K562 (cell line): ENCODE results near the gene NAA38. TPM values are rescaled to one million over a fixed set of nuclear protein-coding genes. Genes with fewer than 3 reads are reported as not detected.

ENCODE experiments used
- ATAC-seq: fragments of 200-7000 bp; cut with Tn5 transposase; 3 replicates; pipeline ENCODE4 v1.9.1; 2020; ENCODE audit warnings: moderate library complexity
- BruUV-seq: library from RNA; stranded (reverse); fragments of 400-500 nt; replicated peaks from 2 replicates; lab custom pipeline; 2021; lab: Mats Ljungman, UMichigan
- CTCF ChIA-PET: fragments of 300-600 bp; formaldehyde crosslinking; extraction: SDS; loops from one replicate; lab custom pipeline; 2021; ENCODE audit warnings: low intra/inter-chr PET ratio; lab: Yijun Ruan, JAX
- POLR2A ChIA-PET: fragments of 300-600, 350-650 bp; sonication (Branson Sonifier 250); formaldehyde crosslinking; extraction: SDS; loops from one replicate; lab custom pipeline; 2021; ENCODE audit warnings: antibody characterized with exemption, inconsistent platforms; lab: Yijun Ruan, JAX
- DNase-seq, 4 experiments: peaks; one replicate each; pipeline versions ENCODE4 v3.0.0 to v3.0.0-alpha.2; 2011 to 2018; ENCODE audit warnings: low spot score in 3 of 4, mixed read lengths in 3 of 4; ENCODE audit errors: extremely low read depth in 1 of 4
- FAIRE-seq: peaks from 2 replicates; lab custom pipeline; 2011; peaks lifted over from hg19 to GRCh38; lab: Jason Lieb, UNC
- H2AFZ ChIP-seq: 2 replicates; pipeline ENCODE4 v1.6.0; 2011; ENCODE audit warnings: low read depth, low read length, control low read depth, inconsistent platforms
- H3K27ac ChIP-seq: fragments of 200-600 bp; 3 replicates; pipeline ENCODE4 v1.8.0; 2011; ENCODE audit warnings: low read depth, mild to moderate bottlenecking, control low read depth, inconsistent platforms, low read length, moderate library complexity, mixed read lengths; ENCODE audit errors: extremely low read depth
- H3K27me3 ChIP-seq, 2 experiments: fragments of 300-600 bp in 1 of 2; 2 replicates in 1 of 2; 3 replicates in 1 of 2; pipeline versions ENCODE4 v1.6.0 to v1.8.0; 2011; ENCODE audit warnings: inconsistent platforms in 2 of 2, low read length in 2 of 2, mild to moderate bottlenecking in 1 of 2, mixed read lengths in 1 of 2, moderate library complexity in 1 of 2; ENCODE audit not compliant: control insufficient read depth in 2 of 2, insufficient read depth in 2 of 2
- H3K36me3 ChIP-seq: fragments of 300-600 bp; 3 replicates; pipeline ENCODE4 v1.8.0; 2011; ENCODE audit warnings: mild to moderate bottlenecking, low read length, inconsistent platforms; ENCODE audit not compliant: control insufficient read depth, insufficient read depth
- H3K4me1 ChIP-seq, 2 experiments: fragments of 200-600 bp in 1 of 2; replicated peaks in 1 of 2; 2 replicates in 1 of 2; 3 replicates in 1 of 2; pipeline versions ENCODE4 v1.5.1 to v1.8.0; 2011; ENCODE audit warnings: inconsistent platforms in 2 of 2, low read length in 2 of 2, mild to moderate bottlenecking in 1 of 2, mixed read lengths in 1 of 2, moderate library complexity in 1 of 2; ENCODE audit not compliant: control insufficient read depth in 2 of 2, insufficient read depth in 2 of 2
- H3K4me2 ChIP-seq: 2 replicates; pipeline ENCODE4 v1.6.1; 2011; ENCODE audit warnings: low read length, control low read depth, inconsistent platforms, mixed read lengths; ENCODE audit not compliant: insufficient read depth
- H3K4me3 ChIP-seq: fragments of 200-600 bp; sonication (generic), shearing (Covaris generic); 2 replicates; pipeline ENCODE4 v1.5.1; 2016; ENCODE audit warnings: control low read depth, inconsistent platforms
- H3K79me2 ChIP-seq: fragments of 200-600 bp; 3 replicates; pipeline ENCODE4 v1.8.0; 2011; ENCODE audit warnings: low read length, inconsistent platforms; ENCODE audit not compliant: control insufficient read depth, insufficient read depth
- H3K9ac ChIP-seq, 2 experiments: 2 replicates each; pipeline versions ENCODE4 v1.6.0 to v1.6.1; 2011; ENCODE audit warnings: low read depth in 2 of 2, low read length in 2 of 2, control low read depth in 1 of 2, inconsistent platforms in 1 of 2, mild to moderate bottlenecking in 1 of 2, mixed read lengths in 1 of 2; ENCODE audit not compliant: insufficient read depth in 1 of 2
- H3K9me1 ChIP-seq: one replicate; pipeline ENCODE4 v1.6.0; 2011; ENCODE audit warnings: inconsistent platforms, mild to moderate bottlenecking, low read length, moderate library complexity; ENCODE audit not compliant: control insufficient read depth, insufficient read depth
- H3K9me3 ChIP-seq: replicated peaks from 2 replicates; pipeline ENCODE4 v1.5.1; 2011; ENCODE audit warnings: low read depth, low read length, inconsistent platforms; ENCODE audit not compliant: control insufficient read depth, insufficient read depth
- H4K20me1 ChIP-seq: replicated peaks from 2 replicates; pipeline ENCODE4 v1.6.1; 2011; ENCODE audit warnings: low read length, inconsistent platforms, mixed read lengths; ENCODE audit not compliant: control insufficient read depth, insufficient read depth
- NFXL1 ChIP-seq: fragments of 450-650 bp; formaldehyde crosslinking; IDR thresholded peaks from 2 replicates; pipeline ENCODE4 v1.4.0; 2021; ENCODE audit warnings: mild to moderate bottlenecking
- RBM22 ChIP-seq: fragments of 200-400 bp; formaldehyde crosslinking; IDR thresholded peaks from 2 replicates; pipeline ENCODE4 v1.6.1; 2018; ENCODE audit warnings: low read length, low read depth; ENCODE audit not compliant: poor library complexity, severe bottlenecking
- RFX5 ChIP-seq: IDR thresholded peaks from 2 replicates; pipeline ENCODE4 v1.6.1; 2011; ENCODE audit warnings: low read depth, mild to moderate bottlenecking, improper control_type of control experiment, low read length
- SMAD1 ChIP-seq: fragments of 150-350 bp; IDR thresholded peaks from 2 replicates; pipeline ENCODE4 v1.6.1; 2014; ENCODE audit warnings: low read length, low read depth; ENCODE audit not compliant: partially characterized antibody
- TCF3 ChIP-seq: sonication (generic); formaldehyde crosslinking; IDR thresholded peaks from 2 replicates; pipeline ENCODE4 v1.4.0; 2020; ENCODE audit warnings: mild to moderate bottlenecking, missing genetic modification reagents
- ZBTB7A ChIP-seq: IDR thresholded peaks from 2 replicates; pipeline ENCODE4 v1.6.1; 2011; ENCODE audit warnings: low read depth, mild to moderate bottlenecking, low read length, moderate library complexity, borderline replicate concordance; ENCODE audit not compliant: control insufficient read depth
- ZNF124 ChIP-seq: sonication (generic); formaldehyde crosslinking; IDR thresholded peaks from 2 replicates; pipeline ENCODE4 v1.8.1; 2022; ENCODE audit warnings: missing genetic modification reagents
- ZNF507 ChIP-seq: conservative IDR thresholded peaks from 2 replicates; pipeline ENCODE4 v1.6.1; 2017; ENCODE audit warnings: missing genetic modification characterization, missing compliant biosample characterization
- WGBS: fragments of 100-300 bp; shearing (Covaris generic); methylation state at CpG from one replicate; pipeline ENCODE4 v1.1.6; 2016; ENCODE audit warnings: low coverage, mixed read lengths; ENCODE audit not compliant: insufficient coverage; ENCODE audit errors: missing lambda C conversion rate; 5-methylcytosine and 5-hydroxymethylcytosine counted together
- in situ Hi-C: fragments of 300-500 bp; cut with MboI; formaldehyde crosslinking; loops from 4 replicates; pipeline ENCODE4 v1.15.0; 2018; ENCODE audit warnings: inconsistent platforms, mixed read lengths
- intact Hi-C: fragments of 100-400 bp; cut with micrococcal nuclease; formaldehyde crosslinking; loops from 2 replicates; pipeline ENCODE4 v1.14.2; 2022
- polyA plus RNA-seq, 8 experiments: library from polyadenylated mRNA; depleted of rRNA in 4 of 8; stranded (reverse) in 5 of 8; unstranded in 3 of 8; fragments of >200 nt; fragmentation: Nextera tagmentation in 2 of 8; fragmentation: Illumina TruSeq in 1 of 8; extraction: Ambion mirVana in 2 of 8; extraction: Trizol in 1 of 8; gene quantifications; 2 replicates each; pipeline versions ENCODE4 v1.2.1 to v1.2.3, GENCODE V29; 2011 to 2014; ENCODE audit warnings: inconsistent platforms in 1 of 8, missing spikeins in 1 of 8
- total RNA-seq, 7 experiments: library from RNA; depleted of rRNA in 6 of 7; stranded (reverse); fragments of >200 nt in 6 of 7; fragmentation: Illumina TruSeq in 2 of 7; extraction: Trizol in 2 of 7; gene quantifications; 2 replicates each; pipeline versions ENCODE4 v1.2.1 to v1.2.3, GENCODE V29; 2011 to 2021; ENCODE audit warnings: low replicate concordance in 1 of 7

NAA38 gene
- total and polyA plus RNA-seq, 9 of the 15 experiments (the other 6 are each of a cell fraction or from before 2014, with no cell fraction given) = 16.4 to 99.8 (median 57.3) TPM

GRCh38 chr17:7857713-7858521, 558 bp upstream of the NAA38 start, which contains the start of gene CYB5D1 (continued):
- TF ChIP-seq RFX5 (no peak), NFXL1 (no peak), SMAD1 (peak; percentile 52)

- Histone ChIP-seq H3K4me1 (peaks cover 11 to 55% of the 10 kb centered on the region in 2 experiments; a peak in 4 of 5 replicates), H3K36me3 (peaks cover 31% of the 10 kb centered on the region; the same call in 2 of the 3 replicates), H2AFZ (peak overlapping the region; percentile 78), H3K9me3 (no peaks in the 10 kb centered on the region), H3K27me3 (no peaks in the 10 kb centered on the region), H4K20me1 (no peaks in the 10 kb centered on the region), H3K9ac (peak overlapping the region; percentile 88 to 93), H3K27ac (peak overlapping the region; percentile 94), H3K4me3 (peak overlapping the region; percentile 65), H3K9me1 (no peaks in the 10 kb centered on the region), H3K79me2 (peaks cover 12% of the 10 kb centered on the region), H3K4me2 (peak overlapping the region; percentile 83)
- POLR2A ChIA-PET = interaction anchor here (1.0 to 2.3 kb wide), 9 partner anchors 10 to 206 kb away, joined by 3 to 14 read pairs (median 6); no protein-coding TSS in a partner anchor
- 6% methylated on average over 14 of the region's 29 CpGs for WGBS
- no TSS peak for BruUV-seq
- ATAC-seq = no peak; the same call in 2 of the 3 replicates
- CTCF ChIA-PET = interaction anchor here (0.6 kb wide), 1 partner anchor 91 kb away, joined by 6 read pairs; no protein-coding TSS in a partner anchor
- peak in 3 of 4 experiments; percentile 19 to 34 (median 20) for DNase-seq
- intact Hi-C loops (loop anchor here (2.0 to 10.0 kb wide), 4 partner anchors 21 to 111 kb away; partner anchors contain the start of gene KDM6B), in situ Hi-C loops (no loop called here)
- no peak for FAIRE-seq
- TF ChIP-seq ZNF124 (CRISPR knock-in tag) = no peak
- TF ChIP-seq ZBTB7A = peak; percentile 46; the same call in 1 of the 2 replicates
- TF ChIP-seq TCF3 = 0 out of 2 replicates have a peak, but pooled peaks have one; percentile 12
- TF ChIP-seq ZNF507 = no peak
- TF ChIP-seq RBM22 = peak; percentile 25
Measured at GRCh38 chr17:7856011-7856810, 1.1 kb downstream of the NAA38 start.
